Lower leg skin (tissue), 4 donors: ENCODE results near the gene SLC41A3. TPM values are rescaled to one million over a fixed set of nuclear protein-coding genes. Genes with fewer than 3 reads are reported as not detected.
"Not testable (repeated sequence)": the region's sequence is repeated elsewhere in the genome, so short reads cannot be mapped to it uniquely, and the experiment has no call there.

Experiments
- DNase-seq, 2 donors: peaks; one replicate each; pipeline ENCODE4 v3.0.0-alpha.2; 2019; ENCODE audit warnings: low spot score in 2 of 2
- H3K4me3 ChIP-seq: fragments of 200-600 bp; sonication (generic); 2 replicates; pipeline ENCODE4 v1.5.1; 2017; ENCODE audit warnings: mild to moderate bottlenecking, low read depth; ENCODE audit not compliant: poor library complexity, severe bottlenecking
- CTCF ChIP-seq, 3 donors: fragments of 450-650 bp; IDR thresholded peaks; one replicate each; pipeline ENCODE4 v1.5.1; 2016; ENCODE audit warnings: antibody characterized with exemption in 3 of 3, mild to moderate bottlenecking in 3 of 3, moderate library complexity in 2 of 3
- POLR2A ChIP-seq, 2 donors: fragments of 450-650 bp; IDR thresholded peaks; one replicate each; pipeline ENCODE4 v1.6.1; 2016 to 2017; ENCODE audit warnings: antibody characterized with exemption in 2 of 2, mild to moderate bottlenecking in 1 of 2, moderate library complexity in 1 of 2
- WGBS, 2 donors: methylation state at CpG; one replicate each; pipeline ENCODE4 v1.1.5; 2018; 5-methylcytosine and 5-hydroxymethylcytosine counted together
- intact Hi-C: fragments of 100-400 bp; cut with DNase I; formaldehyde crosslinking; loops from one replicate; pipeline ENCODE4 v1.15.0; 2023; ENCODE audit warnings: low total_unique reads
- total RNA-seq, 4 donors: library from RNA; depleted of rRNA; stranded (reverse); fragments of >200 nt; gene quantifications; one replicate each; pipeline ENCODE4 v1.1.0, GENCODE V29; 2016

The SLC41A3 gene
- total RNA-seq, 4 donors from 2014 or later = 31.6 to 41.1 (median 37.3) TPM

DNA sequence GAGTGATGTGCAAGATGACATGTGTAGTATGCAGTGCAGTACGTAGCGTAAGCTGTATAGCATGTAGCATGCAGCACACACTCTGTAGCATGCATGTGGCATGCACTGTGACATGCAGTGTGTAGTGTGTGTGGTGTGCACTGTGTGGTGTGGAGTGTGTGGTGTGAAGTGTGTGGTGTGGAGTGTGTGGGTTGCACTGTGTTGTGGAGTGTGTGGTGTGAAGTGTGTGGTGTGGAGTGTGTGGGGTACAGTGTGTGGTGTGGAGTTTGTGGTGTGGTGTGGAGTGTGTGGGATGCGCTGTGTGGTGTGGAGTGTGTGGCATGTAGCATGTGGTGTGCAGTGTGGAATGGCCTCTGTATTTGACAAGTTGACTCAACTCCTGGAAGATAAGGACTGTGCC is 75.7 kb downstream of the SLC41A3 start:
- intact Hi-C loops = no loop called here
- H3K4me3 ChIP-seq = no peak overlapping the region
- no peak for DNase-seq
- TF ChIP-seq CTCF (IDR thresholded peaks at IDR 0.05) (peak in 1 of 3 donors; percentile 30), POLR2A (IDR thresholded peaks at IDR 0.05) (no peak)
- 92 to 98% methylated on average over 3 of the region's 3 CpGs for WGBS, 2 donors

- H3K4me3 ChIP-seq = no peak overlapping the region
- no peak for TF ChIP-seq CTCF (IDR thresholded peaks at IDR 0.05)
- no peak for TF ChIP-seq POLR2A (IDR thresholded peaks at IDR 0.05)
- DNase-seq = no peak
- intact Hi-C loops = no loop called here
- 19 to 30% methylated on average over 3 of the region's 3 CpGs for WGBS, 2 donors
Observed at GRCh38 chr3:126005951-126006350, 78.0 kb downstream of the SLC41A3 start.

GRCh38 chr3:126004692-126005091 is 79.2 kb downstream of the SLC41A3 start:
- intact Hi-C loops = no loop called here
- 95 to 97% methylated on average over 3 to 7 of the region's 7 CpGs for WGBS, 2 donors
- DNase-seq = no peak
- H3K4me3 ChIP-seq = no peak overlapping the region
- no peak for TF ChIP-seq CTCF (IDR thresholded peaks at IDR 0.05)

DNA sequence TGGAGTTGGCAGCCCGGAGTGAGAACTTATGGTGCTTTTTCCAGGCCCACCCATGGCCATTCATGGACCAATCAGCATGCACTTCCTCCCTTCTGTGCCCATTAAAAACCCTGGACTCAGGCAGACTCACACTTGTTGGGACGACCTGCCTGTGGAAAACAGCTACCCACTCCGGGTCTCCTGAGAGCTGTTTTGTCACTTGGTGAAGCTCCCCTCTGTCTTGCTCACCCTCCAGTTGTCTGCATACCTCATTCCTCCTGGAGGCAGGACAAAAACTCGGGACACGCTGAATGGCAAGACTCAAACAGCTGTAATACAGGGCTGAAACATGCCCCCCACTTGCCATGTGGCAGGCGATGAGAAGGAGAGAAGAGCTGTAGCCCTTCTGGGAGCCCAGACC is 79.7 kb downstream of the SLC41A3 start:
- no peak overlapping the region for H3K4me3 ChIP-seq
- DNase-seq = no peak
- whole genome bisulfite sequencing, 2 donors = 91 to 93% methylated on average over 6 of the region's 6 CpGs
- TF ChIP-seq CTCF (IDR thresholded peaks at IDR 0.05) (no peak), POLR2A (IDR thresholded peaks at IDR 0.05) (no peak)
- intact Hi-C loops = no loop called here

GRCh38 chr3:126003447-126004190 is 80.3 kb downstream of the SLC41A3 start:
- 70 to 80% methylated on average over 6 to 10 of the region's 10 CpGs for WGBS, 2 donors
- H3K4me3 ChIP-seq = no peak overlapping the region
- intact Hi-C loops = no loop called here
- no peak for DNase-seq
- TF ChIP-seq POLR2A (IDR thresholded peaks at IDR 0.05) = no peak
- no peak for TF ChIP-seq CTCF (IDR thresholded peaks at IDR 0.05)

DNA sequence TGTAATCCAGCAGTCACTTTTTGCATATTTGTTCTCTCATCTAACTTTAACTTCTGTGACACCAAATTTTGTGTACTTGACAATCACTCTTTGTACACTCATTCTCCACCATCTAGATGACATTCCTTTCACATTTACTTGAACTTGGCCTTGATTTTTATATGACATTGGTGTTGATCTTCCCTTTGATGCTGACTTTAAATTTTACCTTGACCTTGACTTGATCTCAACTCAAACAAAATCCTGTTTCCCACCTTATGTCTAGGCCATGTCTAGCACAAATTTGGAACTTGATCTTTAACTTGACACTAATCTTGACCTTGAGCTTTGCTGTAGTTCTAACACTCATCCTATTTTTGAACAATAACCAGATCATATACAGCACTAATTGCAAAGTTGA is 81.7 kb downstream of the SLC41A3 start:
- no peak overlapping the region for H3K4me3 ChIP-seq
- peak in 1 of 3 donors; percentile 54 for TF ChIP-seq CTCF (IDR thresholded peaks at IDR 0.05)
- no peak for TF ChIP-seq POLR2A (IDR thresholded peaks at IDR 0.05)
- intact Hi-C loops = no loop called here
- no peak for DNase-seq

- 91 to 92% methylated on average over 4 of the region's 4 CpGs for WGBS, 2 donors
- DNase-seq, H3K4me3 ChIP-seq, intact Hi-C loops: not testable (repeated sequence)
Observed at GRCh38 chr3:125996751-125997150, 87.2 kb downstream of the SLC41A3 start.
